ENCODE measurements around the gene STXBP1. TPM values are rescaled to one million over a fixed set of nuclear protein-coding genes. Genes with fewer than 3 reads are reported as not detected.

Gene STXBP1
- total and polyA plus RNA-seq, 2 experiments from 2014 or later, result 48.6 to 50.4 TPM

- ATAC-seq (no peak), DNase-seq (ENCODE audit: low spot score) (no peak)
- no peak overlapping the region for H2AFZ ChIP-seq
- no peak overlapping the region for H3K4me2 ChIP-seq
- peaks cover 14% of the 10 kb centered on the region for H3K4me1 Mint-ChIP-seq
- H4K20me1 ChIP-seq (replicated peaks; ENCODE audit: insufficient read depth), result no peaks in the 10 kb centered on the region
- H3F3A ChIP-seq (replicated peaks; ENCODE audit: low read depth), result peaks cover 10% of the 10 kb centered on the region; the same call in 1 of the 2 replicates
- peaks cover 10% of the 10 kb centered on the region for H3K4me1 ChIP-seq (ENCODE audit: insufficient read depth)
- no peaks in the 10 kb centered on the region for H3K36me3 ChIP-seq (ENCODE audit: insufficient read depth)
- no peak overlapping the region for H3K27ac Mint-ChIP-seq
- H3K79me2 ChIP-seq (replicated peaks; ENCODE audit: insufficient read depth), result no peaks in the 10 kb centered on the region
- H3K27ac ChIP-seq (ENCODE audit: low read depth), result no peak overlapping the region
- no peak overlapping the region for H3K4me3 ChIP-seq
- peaks cover 26% of the 10 kb centered on the region for H3K27me3 Mint-ChIP-seq (ENCODE audit: insufficient read depth, low read depth, poor library complexity)
- peaks cover 18% of the 10 kb centered on the region for H3K27me3 ChIP-seq (ENCODE audit: insufficient read depth)
- no peaks in the 10 kb centered on the region for H3K36me3 Mint-ChIP-seq (ENCODE audit: low read depth)
- no peaks in the 10 kb centered on the region for H3K9me2 ChIP-seq (ENCODE audit: insufficient read depth)
- 0 out of 3 replicates have a peak, but pooled peaks cover 2% of the 10 kb centered on the region for H3K9me3 Mint-ChIP-seq
- TF ChIP-seq CTCF (conservative IDR thresholded peaks at IDR 0.05; ENCODE audit: low read depth in 2 of 2) (no peak), EZH2phosphoT487 (IDR thresholded peaks at IDR 0.05; ENCODE audit: unreplicated experiment) (no peak), ETS1 (IDR thresholded peaks at IDR 0.05) (no peak), ZNF331 (CRISPR knock-in tag; IDR thresholded peaks at IDR 0.05; ENCODE audit: low read depth) (no peak), POLR2AphosphoS5 (IDR thresholded peaks at IDR 0.05; ENCODE audit: low read depth) (no peak), EZH2 (IDR thresholded peaks at IDR 0.05; ENCODE audit: low read depth, unreplicated experiment) (no peak), JUNB (IDR thresholded peaks at IDR 0.05; ENCODE audit: unreplicated experiment) (no peak)
- TF ChIP-seq, protein P1, sequence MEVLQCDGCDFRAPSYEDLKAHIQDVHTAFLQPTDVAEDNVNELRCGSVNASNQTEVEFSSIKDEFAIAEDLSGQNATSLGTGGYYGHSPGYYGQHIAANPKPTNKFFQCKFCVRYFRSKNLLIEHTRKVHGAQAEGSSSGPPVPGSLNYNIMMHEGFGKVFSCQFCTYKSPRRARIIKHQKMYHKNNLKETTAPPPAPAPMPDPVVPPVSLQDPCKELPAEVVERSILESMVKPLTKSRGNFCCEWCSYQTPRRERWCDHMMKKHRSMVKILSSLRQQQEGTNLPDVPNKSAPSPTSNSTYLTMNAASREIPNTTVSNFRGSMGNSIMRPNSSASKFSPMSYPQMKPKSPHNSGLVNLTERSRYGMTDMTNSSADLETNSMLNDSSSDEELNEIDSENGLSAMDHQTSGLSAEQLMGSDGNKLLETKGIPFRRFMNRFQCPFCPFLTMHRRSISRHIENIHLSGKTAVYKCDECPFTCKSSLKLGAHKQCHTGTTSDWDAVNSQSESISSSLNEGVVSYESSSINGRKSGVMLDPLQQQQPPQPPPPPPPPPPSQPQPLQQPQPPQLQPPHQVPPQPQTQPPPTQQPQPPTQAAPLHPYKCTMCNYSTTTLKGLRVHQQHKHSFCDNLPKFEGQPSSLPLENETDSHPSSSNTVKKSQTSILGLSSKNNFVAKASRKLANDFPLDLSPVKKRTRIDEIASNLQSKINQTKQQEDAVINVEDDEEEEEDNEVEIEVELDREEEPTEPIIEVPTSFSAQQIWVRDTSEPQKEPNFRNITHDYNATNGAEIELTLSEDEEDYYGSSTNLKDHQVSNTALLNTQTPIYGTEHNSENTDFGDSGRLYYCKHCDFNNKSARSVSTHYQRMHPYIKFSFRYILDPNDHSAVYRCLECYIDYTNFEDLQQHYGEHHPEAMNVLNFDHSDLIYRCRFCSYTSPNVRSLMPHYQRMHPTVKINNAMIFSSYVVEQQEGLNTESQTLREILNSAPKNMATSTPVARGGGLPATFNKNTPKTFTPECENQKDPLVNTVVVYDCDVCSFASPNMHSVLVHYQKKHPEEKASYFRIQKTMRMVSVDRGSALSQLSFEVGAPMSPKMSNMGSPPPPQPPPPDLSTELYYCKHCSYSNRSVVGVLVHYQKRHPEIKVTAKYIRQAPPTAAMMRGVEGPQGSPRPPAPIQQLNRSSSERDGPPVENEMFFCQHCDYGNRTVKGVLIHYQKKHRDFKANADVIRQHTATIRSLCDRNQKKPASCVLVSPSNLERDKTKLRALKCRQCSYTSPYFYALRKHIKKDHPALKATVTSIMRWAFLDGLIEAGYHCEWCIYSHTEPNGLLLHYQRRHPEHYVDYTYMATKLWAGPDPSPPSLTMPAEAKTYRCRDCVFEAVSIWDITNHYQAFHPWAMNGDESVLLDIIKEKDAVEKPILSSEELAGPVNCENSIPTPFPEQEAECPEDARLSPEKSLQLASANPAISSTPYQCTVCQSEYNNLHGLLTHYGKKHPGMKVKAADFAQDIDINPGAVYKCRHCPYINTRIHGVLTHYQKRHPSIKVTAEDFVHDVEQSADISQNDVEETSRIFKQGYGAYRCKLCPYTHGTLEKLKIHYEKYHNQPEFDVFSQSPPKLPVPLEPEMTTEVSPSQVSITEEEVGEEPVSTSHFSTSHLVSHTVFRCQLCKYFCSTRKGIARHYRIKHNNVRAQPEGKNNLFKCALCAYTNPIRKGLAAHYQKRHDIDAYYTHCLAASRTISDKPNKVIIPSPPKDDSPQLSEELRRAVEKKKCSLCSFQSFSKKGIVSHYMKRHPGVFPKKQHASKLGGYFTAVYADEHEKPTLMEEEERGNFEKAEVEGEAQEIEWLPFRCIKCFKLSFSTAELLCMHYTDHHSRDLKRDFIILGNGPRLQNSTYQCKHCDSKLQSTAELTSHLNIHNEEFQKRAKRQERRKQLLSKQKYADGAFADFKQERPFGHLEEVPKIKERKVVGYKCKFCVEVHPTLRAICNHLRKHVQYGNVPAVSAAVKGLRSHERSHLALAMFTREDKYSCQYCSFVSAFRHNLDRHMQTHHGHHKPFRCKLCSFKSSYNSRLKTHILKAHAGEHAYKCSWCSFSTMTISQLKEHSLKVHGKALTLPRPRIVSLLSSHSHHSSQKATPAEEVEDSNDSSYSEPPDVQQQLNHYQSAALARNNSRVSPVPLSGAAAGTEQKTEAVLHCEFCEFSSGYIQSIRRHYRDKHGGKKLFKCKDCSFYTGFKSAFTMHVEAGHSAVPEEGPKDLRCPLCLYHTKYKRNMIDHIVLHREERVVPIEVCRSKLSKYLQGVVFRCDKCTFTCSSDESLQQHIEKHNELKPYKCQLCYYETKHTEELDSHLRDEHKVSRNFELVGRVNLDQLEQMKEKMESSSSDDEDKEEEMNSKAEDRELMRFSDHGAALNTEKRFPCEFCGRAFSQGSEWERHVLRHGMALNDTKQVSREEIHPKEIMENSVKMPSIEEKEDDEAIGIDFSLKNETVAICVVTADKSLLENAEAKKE (CRISPR knock-in tag; IDR thresholded peaks at IDR 0.05), result no peak
- TF ChIP-seq, protein P2, sequence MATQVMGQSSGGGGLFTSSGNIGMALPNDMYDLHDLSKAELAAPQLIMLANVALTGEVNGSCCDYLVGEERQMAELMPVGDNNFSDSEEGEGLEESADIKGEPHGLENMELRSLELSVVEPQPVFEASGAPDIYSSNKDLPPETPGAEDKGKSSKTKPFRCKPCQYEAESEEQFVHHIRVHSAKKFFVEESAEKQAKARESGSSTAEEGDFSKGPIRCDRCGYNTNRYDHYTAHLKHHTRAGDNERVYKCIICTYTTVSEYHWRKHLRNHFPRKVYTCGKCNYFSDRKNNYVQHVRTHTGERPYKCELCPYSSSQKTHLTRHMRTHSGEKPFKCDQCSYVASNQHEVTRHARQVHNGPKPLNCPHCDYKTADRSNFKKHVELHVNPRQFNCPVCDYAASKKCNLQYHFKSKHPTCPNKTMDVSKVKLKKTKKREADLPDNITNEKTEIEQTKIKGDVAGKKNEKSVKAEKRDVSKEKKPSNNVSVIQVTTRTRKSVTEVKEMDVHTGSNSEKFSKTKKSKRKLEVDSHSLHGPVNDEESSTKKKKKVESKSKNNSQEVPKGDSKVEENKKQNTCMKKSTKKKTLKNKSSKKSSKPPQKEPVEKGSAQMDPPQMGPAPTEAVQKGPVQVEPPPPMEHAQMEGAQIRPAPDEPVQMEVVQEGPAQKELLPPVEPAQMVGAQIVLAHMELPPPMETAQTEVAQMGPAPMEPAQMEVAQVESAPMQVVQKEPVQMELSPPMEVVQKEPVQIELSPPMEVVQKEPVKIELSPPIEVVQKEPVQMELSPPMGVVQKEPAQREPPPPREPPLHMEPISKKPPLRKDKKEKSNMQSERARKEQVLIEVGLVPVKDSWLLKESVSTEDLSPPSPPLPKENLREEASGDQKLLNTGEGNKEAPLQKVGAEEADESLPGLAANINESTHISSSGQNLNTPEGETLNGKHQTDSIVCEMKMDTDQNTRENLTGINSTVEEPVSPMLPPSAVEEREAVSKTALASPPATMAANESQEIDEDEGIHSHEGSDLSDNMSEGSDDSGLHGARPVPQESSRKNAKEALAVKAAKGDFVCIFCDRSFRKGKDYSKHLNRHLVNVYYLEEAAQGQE (IDR thresholded peaks at IDR 0.05; ENCODE audit: unreplicated experiment), result no peak
- no peak overlapping the region for H3K4me3 Mint-ChIP-seq
Measured at GRCh38 chr9:127606043-127606442, 6.0 kb upstream of the STXBP1 start.

Measured in GM23338 (cell line).